WERI-Rb-1 (cell line): ENCODE data around the gene TRIM41.

Experiments
- DNase-seq: peaks from one replicate; pipeline ENCODE4 v3.0.0-alpha.2; 2020
- H3K27ac ChIP-seq: fragments of 250-450 bp; sonication (Bioruptor Pico); 2 replicates; pipeline ENCODE4 v1.5.1; 2020; ENCODE audit warnings: mild to moderate bottlenecking, moderate library complexity
- H3K27me3 ChIP-seq: fragments of 250-450 bp; sonication (Bioruptor Pico); 2 replicates; pipeline ENCODE4 v1.5.1; 2021; ENCODE audit warnings: mild to moderate bottlenecking, low read depth, moderate library complexity; ENCODE audit not compliant: insufficient read depth, severe bottlenecking
- H3K36me3 ChIP-seq: fragments of 250-450 bp; sonication (Bioruptor Pico); 2 replicates; pipeline ENCODE4 v1.5.1; 2020; ENCODE audit warnings: mild to moderate bottlenecking, moderate library complexity
- H3K4me3 ChIP-seq: 2 replicates; pipeline ENCODE4 v1.5.1; 2011; ENCODE audit warnings: low read depth, mild to moderate bottlenecking, control low read depth, low read length
- H3K9me3 ChIP-seq: fragments of 250-450 bp; sonication (Bioruptor Pico); 2 replicates; pipeline ENCODE4 v1.5.1; 2021; ENCODE audit warnings: mild to moderate bottlenecking, moderate library complexity; ENCODE audit not compliant: severe bottlenecking
- TF ChIP-seq, protein P1 (sequence below): IDR thresholded peaks from 2 replicates; pipeline ENCODE4 v1.5.1; 2011; ENCODE audit warnings: low read depth, mild to moderate bottlenecking, control low read depth, inconsistent platforms, low read length

Gene TRIM41

DNA sequence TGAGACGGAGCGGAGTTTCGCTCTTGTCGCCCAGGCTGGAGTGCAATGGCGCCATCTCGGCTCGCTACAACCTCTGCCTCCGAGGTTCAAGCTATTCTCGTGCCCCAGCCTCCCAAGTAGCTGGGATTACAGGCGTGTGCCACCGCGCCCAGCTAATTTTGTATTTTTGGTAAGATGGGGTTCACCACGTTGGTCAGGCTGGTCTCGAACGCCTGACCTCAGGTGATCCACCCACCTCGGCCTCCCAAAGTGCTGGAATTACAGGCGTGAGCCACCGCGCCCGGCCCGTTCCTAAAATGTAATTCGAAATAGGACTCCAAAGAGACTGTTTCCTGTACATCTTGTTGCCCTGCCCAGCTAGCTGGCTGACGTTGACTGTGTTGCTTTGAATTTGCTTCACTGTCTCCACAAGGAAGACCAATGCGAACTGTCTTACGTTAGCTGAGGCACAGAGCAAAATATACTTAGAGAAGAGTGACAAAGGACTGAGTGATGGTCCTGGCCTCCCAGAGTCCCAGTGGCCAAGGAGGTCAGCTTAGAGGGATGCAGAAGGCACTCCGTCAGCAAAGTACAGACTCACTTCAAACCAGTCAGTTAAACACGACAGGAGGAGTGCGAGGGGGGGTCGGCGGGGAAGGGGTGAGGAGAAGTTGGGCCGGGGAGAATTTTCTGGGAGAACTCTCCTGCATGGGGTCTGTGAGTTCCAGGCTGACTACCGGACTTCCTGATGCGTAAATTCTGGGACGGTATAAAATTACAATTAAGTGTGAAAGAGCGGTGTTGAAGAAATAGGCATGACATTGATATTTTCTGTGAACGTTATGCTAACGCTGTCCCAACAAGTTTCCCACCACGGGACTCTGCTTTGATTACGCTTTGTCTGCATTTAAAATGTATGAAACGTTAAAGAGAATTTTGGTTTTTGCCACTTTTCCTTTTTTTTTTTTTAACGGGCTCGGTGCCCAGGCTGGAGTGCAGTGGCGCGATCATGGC lies 6.8 kb upstream of the TRIM41 start:
- Histone ChIP-seq H3K9me3 (no peaks in the 10 kb centered on the region), H3K27me3 (no peaks in the 10 kb centered on the region), H3K36me3 (no peaks in the 10 kb centered on the region), H3K4me3 (peak overlapping the region; percentile 54), H3K27ac (no peak overlapping the region)
- DNase-seq, result no peak
- TF ChIP-seq, protein P1, sequence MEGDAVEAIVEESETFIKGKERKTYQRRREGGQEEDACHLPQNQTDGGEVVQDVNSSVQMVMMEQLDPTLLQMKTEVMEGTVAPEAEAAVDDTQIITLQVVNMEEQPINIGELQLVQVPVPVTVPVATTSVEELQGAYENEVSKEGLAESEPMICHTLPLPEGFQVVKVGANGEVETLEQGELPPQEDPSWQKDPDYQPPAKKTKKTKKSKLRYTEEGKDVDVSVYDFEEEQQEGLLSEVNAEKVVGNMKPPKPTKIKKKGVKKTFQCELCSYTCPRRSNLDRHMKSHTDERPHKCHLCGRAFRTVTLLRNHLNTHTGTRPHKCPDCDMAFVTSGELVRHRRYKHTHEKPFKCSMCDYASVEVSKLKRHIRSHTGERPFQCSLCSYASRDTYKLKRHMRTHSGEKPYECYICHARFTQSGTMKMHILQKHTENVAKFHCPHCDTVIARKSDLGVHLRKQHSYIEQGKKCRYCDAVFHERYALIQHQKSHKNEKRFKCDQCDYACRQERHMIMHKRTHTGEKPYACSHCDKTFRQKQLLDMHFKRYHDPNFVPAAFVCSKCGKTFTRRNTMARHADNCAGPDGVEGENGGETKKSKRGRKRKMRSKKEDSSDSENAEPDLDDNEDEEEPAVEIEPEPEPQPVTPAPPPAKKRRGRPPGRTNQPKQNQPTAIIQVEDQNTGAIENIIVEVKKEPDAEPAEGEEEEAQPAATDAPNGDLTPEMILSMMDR, result no peak

DNA sequence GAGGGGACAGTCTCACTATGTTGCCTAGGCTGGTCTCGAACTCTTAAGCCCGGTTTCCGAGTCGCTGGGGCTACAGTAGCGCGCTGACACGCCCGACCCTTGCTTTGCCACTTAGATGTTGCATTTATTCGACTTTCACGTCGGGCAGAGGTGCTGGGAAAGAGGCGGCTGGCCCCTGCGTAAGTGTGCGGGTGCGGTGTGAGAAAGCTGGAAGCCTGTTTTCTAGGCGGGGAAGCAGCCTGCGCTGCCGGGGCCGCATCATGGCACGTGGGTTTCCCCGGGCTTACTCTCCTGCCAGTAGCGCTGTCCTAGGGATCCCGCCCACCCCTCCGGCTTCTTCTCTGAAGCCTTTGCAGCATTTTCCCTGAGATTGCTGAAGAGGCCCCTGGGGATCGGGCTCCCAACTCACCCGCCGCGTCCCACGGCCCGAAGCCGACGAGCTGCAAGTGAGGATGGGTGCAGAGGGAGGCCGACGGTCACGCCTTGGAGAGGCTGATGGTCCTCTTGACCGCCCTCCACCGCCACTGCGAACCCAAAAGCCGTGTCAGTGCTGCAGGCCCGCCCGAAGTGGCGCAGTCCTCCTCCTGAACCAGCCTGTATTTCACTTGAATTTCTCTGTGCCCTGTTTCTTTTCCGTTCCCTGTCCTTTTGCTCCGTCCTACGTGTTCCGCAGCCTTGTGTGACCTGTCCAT lies 5.8 kb upstream of the TRIM41 start:
- H3K27ac ChIP-seq, result no peak overlapping the region
- H3K27me3 ChIP-seq, result no peaks in the 10 kb centered on the region
- peak; percentile 46 for DNase-seq
- no peaks in the 10 kb centered on the region for H3K36me3 ChIP-seq
- TF ChIP-seq, protein P1, result no peak
- H3K9me3 ChIP-seq, result no peaks in the 10 kb centered on the region
- peak overlapping the region; percentile 54 for H3K4me3 ChIP-seq

DNA sequence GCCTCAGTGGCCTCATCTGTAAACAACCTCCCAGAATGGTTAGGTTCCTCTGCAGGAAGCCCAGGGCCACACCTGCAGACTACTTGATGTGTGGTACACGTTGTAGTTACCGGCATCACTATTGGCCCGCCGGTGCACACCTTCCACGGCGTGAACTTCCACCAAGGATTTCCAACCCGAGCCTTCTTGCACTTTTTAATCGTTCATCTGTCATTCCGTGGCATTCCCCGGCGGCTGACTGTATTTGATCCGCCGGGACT lies 5.3 kb upstream of the TRIM41 start:
- no peaks in the 10 kb centered on the region for H3K36me3 ChIP-seq
- no peak overlapping the region for H3K27ac ChIP-seq
- no peaks in the 10 kb centered on the region for H3K27me3 ChIP-seq
- H3K4me3 ChIP-seq, result peak overlapping the region; percentile 54
- H3K9me3 ChIP-seq, result no peaks in the 10 kb centered on the region
- no peak for DNase-seq
- TF ChIP-seq, protein P1, result no peak

DNA sequence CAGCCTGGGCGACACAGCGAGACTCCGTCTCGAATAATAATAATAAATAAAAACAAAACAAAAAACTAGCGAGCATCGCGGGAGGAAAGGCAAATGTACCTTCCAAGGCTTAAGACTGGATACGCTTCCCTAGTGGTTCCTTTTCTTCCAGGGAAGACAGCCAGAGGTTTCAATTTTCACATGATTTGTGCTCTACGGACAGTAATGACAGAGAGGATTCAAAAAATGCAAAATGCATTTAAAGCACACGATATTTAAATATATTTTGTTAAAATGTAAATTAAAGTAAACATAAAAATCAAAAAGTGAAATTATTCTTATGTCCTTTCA lies 4.3 kb upstream of the TRIM41 start:
- Histone ChIP-seq H3K27ac (no peak overlapping the region), H3K4me3 (no peak overlapping the region), H3K27me3 (no peaks in the 10 kb centered on the region), H3K9me3 (no peaks in the 10 kb centered on the region), H3K36me3 (no peaks in the 10 kb centered on the region)
- TF ChIP-seq, protein P1, result no peak
- DNase-seq, result no peak

DNA sequence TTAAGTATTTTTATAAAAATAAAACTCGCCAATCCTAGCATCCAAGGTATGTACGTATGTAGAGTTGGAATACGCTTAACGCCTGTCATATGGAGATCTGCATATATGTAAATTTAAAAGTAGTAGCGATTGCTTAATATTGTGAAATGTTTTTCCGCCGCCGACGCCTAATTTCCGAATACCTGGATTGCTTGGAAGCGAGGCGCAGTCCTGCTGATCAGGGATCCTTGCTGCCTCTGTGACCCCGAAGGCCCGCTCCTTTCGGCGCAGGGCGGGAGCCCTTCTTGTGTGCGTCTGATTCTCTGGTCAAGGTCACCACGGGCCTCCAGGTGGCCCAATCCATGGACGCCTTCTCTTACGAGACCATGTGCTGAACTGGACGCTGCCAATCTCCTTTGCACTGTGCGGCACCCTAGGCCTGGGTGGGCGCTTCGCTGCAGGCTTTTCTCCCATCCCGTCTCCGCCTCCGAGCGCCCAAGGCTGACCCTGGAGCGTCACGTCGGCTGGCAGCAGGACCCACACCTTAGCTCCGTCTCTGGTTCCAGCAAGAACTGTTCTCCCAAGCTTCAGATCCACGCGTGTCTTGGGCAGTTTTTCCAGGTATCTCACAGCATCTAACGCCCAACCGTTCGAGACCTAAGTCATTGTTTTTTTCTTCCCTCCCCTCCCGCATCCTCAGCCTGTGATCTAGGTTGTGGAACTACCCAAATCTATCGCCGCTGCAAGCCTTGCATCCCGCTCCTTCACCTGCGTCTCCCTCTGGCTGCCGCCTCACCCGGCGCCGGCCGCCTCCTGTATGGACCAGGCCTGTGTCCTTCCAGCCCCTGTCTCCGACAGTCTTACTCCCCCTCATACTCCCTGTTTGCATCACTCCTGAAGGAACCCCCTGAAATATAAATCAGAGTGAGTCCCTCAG lies 3.6 kb upstream of the TRIM41 start:
- Histone ChIP-seq H3K36me3 (no peaks in the 10 kb centered on the region), H3K27me3 (no peaks in the 10 kb centered on the region), H3K9me3 (no peaks in the 10 kb centered on the region), H3K27ac (no peak overlapping the region), H3K4me3 (no peak overlapping the region)
- DNase-seq, result no peak
- TF ChIP-seq, protein P1, result no peak
